Left lung (tissue), 10 donors: ENCODE measurements around the gene PTP4A2. TPM values are rescaled to one million over a fixed set of nuclear protein-coding genes. Genes with fewer than 3 reads are reported as not detected.

Experiments used
- ATAC-seq: fragments of 200-7000 bp; cut with Tn5 transposase; one replicate; pipeline ENCODE4 v1.9.1; 2020; ENCODE audit warnings: moderate library complexity
- DNase-seq, 4 donors: peaks; one replicate each; pipeline ENCODE4 v3.0.0-alpha.2; 2013 to 2020
- H3K27ac ChIP-seq, 2 donors: fragments of 200-600 bp; sonication (generic) in 1 of 2; one replicate each; pipeline versions ENCODE4 v1.5.0 to v1.8.0; 2020 to 2021
- H3K27me3 ChIP-seq, 2 donors: fragments of 200-600 bp; sonication (generic) in 1 of 2; one replicate each; pipeline versions ENCODE4 v1.5.0 to v1.8.0; 2020 to 2021
- H3K36me3 ChIP-seq, 2 donors: fragments of 200-600 bp; sonication (generic) in 1 of 2; one replicate each; pipeline versions ENCODE4 v1.5.0 to v1.8.0; 2020 to 2021
- H3K4me1 ChIP-seq, 2 donors: fragments of 200-600 bp; one replicate each; pipeline ENCODE4 v1.8.0; 2021
- H3K4me3 ChIP-seq, 2 donors: fragments of 200-600 bp; sonication (generic) in 1 of 2; one replicate each; pipeline versions ENCODE4 v1.5.0 to v1.8.0; 2020 to 2021; ENCODE audit warnings: mild to moderate bottlenecking in 1 of 2
- H3K9me3 ChIP-seq, 2 donors: fragments of 200-600 bp; sonication (generic) in 1 of 2; one replicate each; pipeline versions ENCODE4 v1.5.0 to v1.8.0; 2020 to 2021
- CTCF ChIP-seq, 2 donors: fragments of 200-600 bp; sonication (generic) in 1 of 2; IDR thresholded peaks; one replicate each; pipeline versions ENCODE4 v1.5.0 to v1.8.0; 2021; ENCODE audit warnings: antibody characterized with exemption in 2 of 2
- intact Hi-C, 2 donors: fragments of 100-400 bp; cut with DNase I; formaldehyde crosslinking; loops; one replicate each; pipeline versions ENCODE4 v1.11.2 to v1.14.2; 2022
- polyA plus RNA-seq, 6 donors: library from polyadenylated mRNA; unstranded; fragments of 120-200 nt; gene quantifications; one replicate each; pipeline ENCODE4 v1.2.1, GENCODE V29; 2013; ENCODE audit not compliant: insufficient read length in 6 of 6
- total RNA-seq, 2 donors: library from RNA; stranded (reverse); fragmentation: NEBNext Ultra II Directional; extraction: Animal tissue kit (Norgen Biotek cat#: 25700); gene quantifications; one replicate each; pipeline ENCODE4 v1.2.1, GENCODE V29; 2021
- donor health status: DM: no; HTN: yes; CAD: no.
- donor health status: DM: no; HTN: no; CAD: no.

Gene PTP4A2
- total and polyA plus RNA-seq, 8 donors: 193 to 272 (median 228) TPM

- peak overlapping the region in 1 of 2 donors; percentile 79 for H3K27ac ChIP-seq
- H3K36me3 ChIP-seq: peaks cover 0 to 46% of the 10 kb centered on the region in 2 donors
- H3K4me3 ChIP-seq: no peak overlapping the region
- TF ChIP-seq CTCF (IDR thresholded peaks at IDR 0.05): no peak
- DNase-seq (no peak), ATAC-seq (no peak)
- H3K27me3 ChIP-seq: no peaks in the 10 kb centered on the region
- peaks cover 0 to 54% of the 10 kb centered on the region in 2 donors for H3K4me1 ChIP-seq
- no peaks in the 10 kb centered on the region for H3K9me3 ChIP-seq
- intact Hi-C loops: no loop called here
Observed at GRCh38 chr1:31905681-31906080, 32.5 kb downstream of the PTP4A2 start.

- Histone ChIP-seq H3K4me1 (peaks cover 0 to 48% of the 10 kb centered on the region in 2 donors), H3K9me3 (no peaks in the 10 kb centered on the region), H3K27me3 (no peaks in the 10 kb centered on the region), H3K4me3 (no peak overlapping the region), H3K27ac (peak overlapping the region in 1 of 2 donors; percentile 79), H3K36me3 (peaks cover 0 to 42% of the 10 kb centered on the region in 2 donors)
- DNase-seq (no peak), ATAC-seq (no peak)
- no peak for TF ChIP-seq CTCF (IDR thresholded peaks at IDR 0.05)
- intact Hi-C loops: no loop called here
Observed at GRCh38 chr1:31905093-31905509, 33.1 kb downstream of the PTP4A2 start.

- TF ChIP-seq CTCF (IDR thresholded peaks at IDR 0.05): no peak
- peak in 2 of 4 donors; percentile 64 to 88 for DNase-seq
Observed at GRCh38 chr1:31904339-31905092, 33.7 kb downstream of the PTP4A2 start.

GRCh38 chr1:31902510-31902860 is 35.7 kb downstream of the PTP4A2 start:
- no peaks in the 10 kb centered on the region for H3K9me3 ChIP-seq
- intact Hi-C loops: no loop called here
- peak overlapping the region in 1 of 2 donors; percentile 51 for H3K27ac ChIP-seq
- DNase-seq: no peak
- TF ChIP-seq CTCF (IDR thresholded peaks at IDR 0.05): no peak
- ATAC-seq: no peak
- no peaks in the 10 kb centered on the region for H3K27me3 ChIP-seq
- H3K4me1 ChIP-seq: peaks cover 0 to 41% of the 10 kb centered on the region in 2 donors
- H3K4me3 ChIP-seq: no peak overlapping the region
- peaks cover 0 to 18% of the 10 kb centered on the region in 2 donors for H3K36me3 ChIP-seq

More at GRCh38 chr1:31904339-31905092, 33.7 kb downstream of the PTP4A2 start:
- ATAC-seq: peak; percentile 73
- Histone ChIP-seq H3K4me3 (no peak overlapping the region), H3K27me3 (no peaks in the 10 kb centered on the region), H3K36me3 (peaks cover 0 to 36% of the 10 kb centered on the region in 2 donors), H3K27ac (peak overlapping the region in 1 of 2 donors; percentile 79), H3K9me3 (no peaks in the 10 kb centered on the region), H3K4me1 (peaks cover 0 to 46% of the 10 kb centered on the region in 2 donors)
- intact Hi-C loops: no loop called here

- Histone ChIP-seq H3K27ac (peak overlapping the region in 1 of 2 donors; percentile 51), H3K9me3 (no peaks in the 10 kb centered on the region), H3K4me1 (peaks cover 0 to 41% of the 10 kb centered on the region in 2 donors), H3K36me3 (peaks cover 0 to 13% of the 10 kb centered on the region in 2 donors), H3K27me3 (no peaks in the 10 kb centered on the region), H3K4me3 (no peak overlapping the region)
- intact Hi-C loops: no loop called here
- DNase-seq: no peak
- no peak for ATAC-seq
- no peak for TF ChIP-seq CTCF (IDR thresholded peaks at IDR 0.05)
Observed at GRCh38 chr1:31901838-31902509, 36.2 kb downstream of the PTP4A2 start.
